ENCODE data around the gene WFS1. TPM values are rescaled to one million over a fixed set of nuclear protein-coding genes. Genes with fewer than 3 reads are reported as not detected.

WFS1 gene
- total RNA-seq, 4 donors from 2014 or later: 35.9 to 91.3 (median 38.2) TPM

- DNase-seq (ENCODE audit: low spot score) (no peak), ATAC-seq (ENCODE audit: low FRiP score) (no peak)
- no peak for TF ChIP-seq CTCF (IDR thresholded peaks at IDR 0.05)
Measured at GRCh38 chr4:6307891-6308290, 38.2 kb downstream of the WFS1 start.

- DNase-seq (ENCODE audit: low spot score) (no peak), ATAC-seq (ENCODE audit: low FRiP score) (peak; percentile 60)
- TF ChIP-seq CTCF (IDR thresholded peaks at IDR 0.05): no peak
Measured at GRCh38 chr4:6308899-6309643, 39.4 kb downstream of the WFS1 start.

GRCh38 chr4:6309777-6310176 is 40.1 kb downstream of the WFS1 start:
- no peak for TF ChIP-seq CTCF (IDR thresholded peaks at IDR 0.05)
- no peak for ATAC-seq (ENCODE audit: low FRiP score)
- DNase-seq (ENCODE audit: low spot score): no peak

GRCh38 chr4:6313216-6313615 is 43.6 kb downstream of the WFS1 start:
- TF ChIP-seq CTCF (IDR thresholded peaks at IDR 0.05): no peak
- ATAC-seq (ENCODE audit: low FRiP score) (no peak), DNase-seq (ENCODE audit: low spot score) (no peak)

- TF ChIP-seq CTCF (IDR thresholded peaks at IDR 0.05): no peak
- DNase-seq (ENCODE audit: low spot score): no peak
- ATAC-seq (ENCODE audit: low FRiP score): no peak
Measured at GRCh38 chr4:6316461-6317003, 46.9 kb downstream of the WFS1 start.

- no peak for ATAC-seq (ENCODE audit: low FRiP score)
- TF ChIP-seq CTCF (IDR thresholded peaks at IDR 0.05): no peak
- no peak for DNase-seq (ENCODE audit: low spot score)
Measured at GRCh38 chr4:6318206-6318605, 48.6 kb downstream of the WFS1 start.

Measured in omental fat pad (tissue), 4 donors.